Fibroblast of skin of left biceps (primary cell): ENCODE measurements around the gene DKK3.
A peak's percentile ranks its signal among the peaks of the same experiment; 100 is the strongest.

Source experiments
- DNase-seq, 2 experiments: peaks; one replicate each; pipeline ENCODE4 v3.0.0-alpha.2; 2013; ENCODE audit warnings: low read depth in 2 of 2

The DKK3 gene

DNA sequence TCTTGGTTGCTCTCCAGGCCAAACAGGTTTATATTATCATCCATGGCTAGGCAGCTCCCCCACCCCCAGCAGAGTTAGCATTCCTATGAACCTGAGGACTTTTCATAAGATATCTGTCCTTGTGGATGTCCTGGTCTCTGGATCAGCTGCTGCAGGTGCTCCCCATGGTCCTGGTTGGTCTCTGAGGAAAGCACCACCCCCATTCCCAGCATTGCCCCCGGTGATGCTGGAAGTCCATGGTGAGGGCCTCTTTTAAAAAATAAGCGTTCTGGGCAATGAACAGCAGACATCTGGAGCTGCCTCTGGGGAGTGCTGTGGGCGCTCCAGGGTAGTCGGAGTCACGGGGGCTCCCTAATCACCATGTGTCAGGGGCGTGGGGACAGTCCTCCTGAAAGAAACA is 26.6 kb downstream of the DKK3 start:
- DNase-seq, result no peak

DNA sequence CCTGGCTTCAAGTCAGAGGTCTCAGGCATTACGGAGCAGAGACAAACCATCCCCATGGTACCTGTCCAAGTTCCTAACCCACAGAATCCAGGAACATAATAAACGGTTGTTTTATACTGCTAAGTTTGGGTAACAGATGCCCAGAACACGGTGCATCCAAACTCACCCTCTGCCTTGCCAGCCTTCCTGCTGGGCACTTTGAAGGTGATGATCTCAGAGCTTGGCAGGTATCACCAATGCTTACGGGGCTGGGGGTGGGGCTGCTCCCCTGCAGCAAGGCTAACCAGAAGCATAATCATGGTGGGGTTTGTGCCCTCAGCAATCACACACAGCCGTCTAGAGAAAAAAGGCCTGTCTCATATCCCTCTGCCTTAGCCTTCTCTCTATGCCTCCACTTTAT is 27.1 kb downstream of the DKK3 start:
- DNase-seq, result no peak

DNA sequence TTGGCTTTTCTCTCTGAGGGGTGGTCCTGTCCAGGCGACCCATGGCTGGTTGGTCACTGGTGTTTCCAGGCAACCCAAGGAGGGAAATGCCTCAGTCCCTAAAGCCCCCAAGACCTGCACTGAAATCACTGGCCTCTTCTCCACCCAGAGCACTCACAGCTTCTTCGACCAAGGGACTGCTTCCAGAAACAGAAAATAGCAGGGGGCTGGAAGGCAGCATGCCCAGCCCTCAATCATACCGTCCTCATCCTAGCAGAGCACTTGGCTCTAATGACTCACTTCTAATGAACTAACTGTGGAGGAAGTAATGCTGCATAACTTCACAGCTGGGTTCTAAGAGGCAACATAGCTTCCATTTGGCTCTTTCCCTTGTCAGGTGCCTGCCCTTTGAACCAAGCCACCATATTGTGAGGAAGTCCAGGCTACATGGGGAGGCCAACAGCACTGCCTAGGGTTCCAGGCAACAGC is 27.6 kb downstream of the DKK3 start:
- no peak for DNase-seq

DNA sequence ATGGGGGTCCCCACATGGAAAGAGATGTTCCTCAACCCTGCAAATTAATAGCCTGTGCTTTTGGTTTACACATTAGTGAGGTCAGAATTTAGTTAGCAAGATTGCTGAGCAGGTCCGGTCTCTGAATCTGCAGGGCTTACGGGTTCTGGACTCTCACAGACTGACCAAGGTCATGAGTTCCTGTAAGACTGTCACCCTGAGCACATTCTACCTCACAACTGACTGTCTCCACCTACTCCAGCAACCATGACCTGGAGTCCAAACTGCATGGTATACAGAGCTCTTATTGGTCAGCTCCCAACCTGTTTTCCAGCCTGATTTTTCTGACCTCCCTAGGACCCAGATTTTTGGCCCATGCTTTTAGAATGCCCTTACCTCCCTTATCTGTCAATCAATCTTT is 28.2 kb downstream of the DKK3 start:
- no peak for DNase-seq

DNA sequence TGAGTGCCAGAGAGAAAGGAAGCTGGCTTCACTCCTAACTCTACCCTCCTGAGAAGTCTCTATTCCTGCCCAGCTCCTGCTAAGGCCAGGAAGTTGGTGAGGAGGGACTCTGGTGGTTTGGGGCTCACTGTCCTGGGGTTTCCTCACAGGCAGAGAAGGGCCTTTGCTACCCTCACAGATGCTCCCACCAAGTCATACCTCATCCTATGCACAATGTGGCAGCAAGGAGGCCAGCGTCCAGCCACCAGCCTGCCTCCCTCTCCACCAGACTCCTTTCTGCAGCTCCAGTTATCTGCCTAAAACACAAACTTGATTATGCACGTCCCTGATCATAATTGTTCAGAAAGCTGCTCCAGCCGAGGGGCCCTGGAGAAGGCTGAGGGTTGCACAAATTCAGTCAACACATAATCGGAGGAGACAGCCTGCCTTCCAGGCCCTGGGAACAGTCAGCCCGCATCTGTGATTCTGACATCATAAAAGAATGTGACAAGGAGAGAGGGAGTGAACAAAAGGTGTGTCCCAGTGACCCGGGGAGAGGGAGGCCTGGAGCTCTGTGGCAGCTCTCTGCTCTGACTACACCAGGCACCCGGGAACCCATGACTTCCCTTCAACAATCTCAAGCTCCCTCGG is 28.8 kb downstream of the DKK3 start:
- DNase-seq, result no peak

DNA sequence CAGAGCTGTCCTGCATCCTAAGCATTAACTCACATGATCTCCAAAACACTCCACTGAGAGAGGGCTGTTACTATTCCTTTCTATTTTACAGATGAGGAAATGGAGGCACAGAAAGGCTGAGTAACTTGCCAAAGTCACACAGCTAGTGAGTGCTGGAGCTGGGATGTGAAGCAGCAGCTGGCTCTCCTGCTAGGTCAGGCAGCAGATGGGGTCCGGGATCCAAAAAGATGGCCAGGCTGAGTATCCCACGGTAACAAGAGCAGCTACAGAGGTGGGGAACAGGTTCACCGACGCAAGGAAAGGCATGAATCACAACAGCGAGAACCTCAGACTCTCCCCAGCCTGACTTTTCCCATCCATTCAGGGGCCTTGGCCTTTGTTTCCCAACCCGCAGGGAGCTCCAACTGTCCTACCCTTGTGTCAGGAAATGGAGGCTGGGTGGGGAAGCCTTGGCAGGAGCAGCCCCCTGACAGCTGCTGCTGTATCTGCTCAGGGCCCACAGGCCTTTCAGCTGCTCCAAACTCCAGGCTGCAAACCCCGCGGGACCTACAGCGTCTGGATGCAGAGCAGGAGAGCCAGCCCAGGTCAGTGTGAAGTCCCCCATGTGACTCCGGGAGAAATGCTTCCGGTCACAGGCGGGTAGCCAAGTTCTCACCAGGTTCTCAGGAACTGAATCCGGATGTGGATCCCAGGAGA is 29.5 kb downstream of the DKK3 start:
- no peak for DNase-seq

DNA sequence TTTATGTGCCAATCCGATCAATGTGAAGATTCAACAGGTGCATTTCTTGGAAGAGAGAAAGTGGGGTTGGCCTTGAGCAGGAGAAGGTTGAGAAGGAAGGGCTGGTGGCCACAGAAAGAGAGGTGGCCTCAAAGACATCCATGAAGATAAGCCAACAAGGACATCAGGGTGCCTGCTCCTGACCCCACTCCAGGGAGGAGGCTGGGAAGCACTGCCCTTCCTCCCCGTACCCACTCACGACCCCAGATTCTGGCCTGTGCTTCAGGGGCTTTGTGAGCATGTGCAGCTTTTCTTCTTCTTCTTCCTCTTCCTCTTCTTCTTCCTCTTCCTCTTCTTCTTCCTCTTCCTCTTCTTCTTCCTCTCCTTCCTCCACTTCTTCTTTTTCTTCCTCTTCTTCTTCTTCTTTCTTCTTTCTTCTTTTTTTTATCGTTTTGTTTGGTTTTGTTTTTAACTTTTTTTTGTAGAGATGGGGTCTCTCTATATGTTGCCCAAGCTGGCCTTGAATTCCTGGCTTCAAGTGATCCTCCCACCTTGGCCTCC is 30.3 kb downstream of the DKK3 start:
- no peak for DNase-seq

DNA sequence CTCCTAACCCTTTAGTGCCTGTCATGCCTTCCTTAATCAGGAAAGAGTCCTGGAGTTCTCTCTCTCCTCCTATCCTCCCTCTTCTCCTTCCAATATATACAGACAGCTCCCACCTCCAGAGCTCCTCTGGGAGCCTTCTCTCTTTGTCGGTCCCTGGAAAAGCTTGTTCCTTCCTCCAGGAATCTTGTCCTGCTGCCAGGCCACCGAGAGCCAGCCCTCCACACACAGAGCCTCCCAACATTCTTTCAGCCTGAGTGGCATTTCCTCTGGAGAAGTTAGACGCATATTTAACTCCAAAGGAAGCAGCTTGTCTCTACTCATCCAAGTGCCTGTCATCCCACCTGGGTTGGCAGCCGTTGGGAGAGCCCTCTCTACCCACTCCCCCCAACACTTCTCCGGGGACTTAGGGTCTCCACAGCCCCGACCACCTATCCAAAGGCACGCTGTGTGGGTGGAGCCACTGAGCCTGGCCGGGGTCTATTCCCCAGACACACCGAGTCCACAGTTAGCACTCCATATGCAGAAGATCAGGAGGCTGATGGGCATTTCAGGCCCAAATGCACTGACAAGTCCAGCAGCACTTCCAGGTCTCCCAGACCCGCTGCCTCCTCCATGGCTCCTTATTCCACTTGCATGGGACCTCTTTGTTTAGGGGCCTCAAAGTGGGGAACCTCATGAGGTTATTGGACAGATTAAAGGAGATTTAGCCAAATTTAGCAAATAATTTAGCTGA is 31.1 kb downstream of the DKK3 start:
- peak; percentile 88 to 90 for DNase-seq

DNA sequence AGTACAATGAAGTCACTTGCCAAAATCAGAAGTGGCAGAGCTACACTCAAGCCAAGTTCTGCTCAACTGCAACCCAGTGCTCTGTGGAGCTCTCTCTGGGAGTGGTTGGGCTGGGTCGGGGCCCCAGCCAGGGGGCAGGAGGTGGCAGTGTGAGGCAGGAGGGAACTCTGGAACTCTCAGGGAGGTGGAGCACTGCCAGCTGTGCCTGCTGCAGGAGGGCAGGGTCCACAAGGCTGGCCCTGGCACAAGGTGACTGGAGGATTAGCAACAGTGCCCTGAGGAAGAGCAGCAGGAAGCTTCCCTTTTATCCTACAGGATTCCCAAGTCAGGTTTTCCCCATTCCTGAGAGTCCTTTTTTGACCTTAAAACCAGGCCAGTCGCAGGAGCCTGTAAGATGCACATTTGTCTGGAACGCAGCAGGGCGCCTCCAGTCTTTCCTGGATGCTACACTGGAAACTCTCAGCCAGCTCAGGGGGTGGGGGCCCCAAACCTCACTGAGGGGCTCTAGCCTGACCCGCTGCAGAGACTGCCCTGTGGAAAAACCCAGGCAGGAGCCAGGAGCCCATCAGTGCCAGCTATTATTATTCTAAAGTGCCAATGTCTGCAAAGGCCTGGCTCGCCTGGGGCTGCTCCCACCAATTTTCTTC is 31.8 kb downstream of the DKK3 start:
- no peak for DNase-seq

DNA sequence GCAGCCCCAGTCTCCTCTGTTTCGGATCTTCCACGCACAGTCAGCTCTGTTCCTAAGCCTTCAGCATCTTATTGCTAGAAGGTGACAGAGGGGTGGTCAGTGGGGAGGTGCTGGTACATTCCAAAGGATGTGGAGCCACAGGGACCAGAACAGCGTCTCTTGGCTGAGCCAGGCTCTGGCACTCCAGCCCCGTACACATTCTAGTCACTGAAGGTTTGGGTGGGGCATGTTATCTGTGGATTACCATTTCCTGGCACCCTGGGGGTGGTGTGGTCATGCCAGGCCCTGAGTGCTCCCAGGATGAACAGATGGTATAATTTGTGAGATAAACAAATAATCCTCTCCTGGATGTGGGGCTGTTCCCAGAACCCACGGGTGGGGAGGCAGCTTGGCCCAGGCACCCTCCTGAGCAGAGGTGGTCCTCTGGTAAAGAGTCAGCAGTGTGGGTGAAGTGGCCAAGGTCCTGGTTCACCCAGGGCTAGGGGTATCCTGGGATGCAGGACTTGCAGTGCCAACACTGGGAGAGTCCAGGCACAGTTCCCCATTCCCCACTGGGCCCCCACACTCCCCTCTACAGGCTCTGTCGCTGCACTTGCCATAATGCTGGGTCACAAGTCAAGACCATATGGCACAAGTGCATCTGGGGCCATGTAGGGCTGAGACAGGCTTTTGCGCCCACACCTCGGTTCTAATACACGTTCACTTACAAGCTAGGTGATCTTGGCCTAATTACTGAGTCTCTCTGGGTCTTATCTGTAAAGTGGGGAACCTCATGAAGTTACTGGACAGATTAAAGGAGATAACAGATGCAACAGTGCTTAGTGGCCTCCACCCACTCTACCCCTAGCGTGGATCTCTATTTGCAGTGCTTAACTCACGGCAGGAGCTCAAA is 33.0 kb downstream of the DKK3 start:
- DNase-seq, result no peak

DNA sequence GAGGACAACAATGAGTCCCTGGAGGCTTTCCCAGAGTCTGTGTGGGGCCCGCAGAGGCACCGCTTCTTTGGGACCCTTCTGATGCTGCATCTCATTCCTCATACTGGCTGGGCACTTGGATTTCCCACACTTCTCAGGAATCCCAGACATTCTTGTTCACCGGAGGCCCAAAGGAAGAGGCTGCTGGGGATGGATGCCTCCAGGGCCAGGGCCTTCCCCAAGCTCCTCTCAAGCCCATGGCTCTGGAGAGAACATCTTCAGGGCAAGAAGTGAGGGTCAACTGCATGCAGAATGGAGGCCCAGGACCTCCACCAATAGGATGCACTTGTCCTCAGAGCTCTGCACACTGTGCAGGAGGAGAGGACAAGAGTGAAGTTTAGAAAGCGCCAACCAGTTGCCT is 34.6 kb downstream of the DKK3 start:
- no peak for DNase-seq

DNA sequence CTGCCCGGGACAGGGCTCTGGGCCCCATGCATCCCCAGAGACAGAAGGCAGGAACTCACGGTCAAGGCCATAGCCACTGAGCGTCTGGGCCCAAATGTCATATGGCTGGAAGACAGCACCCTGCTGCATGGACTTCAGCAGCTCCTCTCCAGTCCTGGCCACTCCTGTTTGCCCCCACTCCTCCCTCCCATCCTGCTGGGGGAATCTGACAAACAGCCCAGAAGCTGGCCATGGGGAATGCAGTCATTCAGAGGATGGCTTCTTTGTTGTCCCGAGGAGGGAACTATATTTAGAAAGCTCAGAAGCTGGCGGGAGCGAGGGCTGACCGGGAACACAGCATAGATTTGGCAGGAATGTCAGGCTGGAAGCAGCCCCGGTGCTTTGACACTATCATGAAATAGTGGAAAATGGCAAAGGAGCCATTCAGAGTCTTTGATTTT is 35.0 kb downstream of the DKK3 start:
- no peak for DNase-seq

DNA sequence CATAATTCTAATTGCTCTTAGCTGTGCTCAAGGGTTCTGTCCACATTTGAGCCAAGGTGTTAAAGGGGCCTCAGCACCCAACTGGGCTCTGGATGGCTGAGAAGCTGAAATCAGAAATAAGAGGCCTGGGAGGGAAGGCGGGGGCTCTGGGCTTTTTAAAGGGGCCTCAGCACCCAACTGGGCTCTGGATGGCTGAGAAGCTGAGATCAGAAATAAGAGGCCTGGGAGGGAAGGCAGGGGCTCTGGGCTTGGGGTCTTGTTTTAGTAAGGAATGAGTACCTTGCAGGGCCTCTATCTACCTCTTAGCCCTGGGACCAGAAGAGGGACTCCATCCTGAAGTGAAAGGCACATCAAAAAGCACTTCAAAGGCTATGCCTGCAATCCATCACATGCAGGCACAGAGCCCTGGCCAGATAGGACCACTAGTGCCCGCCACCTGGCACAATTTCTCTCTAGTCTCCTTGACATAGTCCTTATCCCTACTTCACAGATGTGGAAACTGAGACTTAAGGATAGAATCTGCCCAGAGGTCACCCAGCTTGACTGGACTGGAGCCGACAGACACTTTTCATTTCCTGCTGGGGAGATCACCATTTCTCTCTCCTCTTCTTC is 35.6 kb downstream of the DKK3 start:
- no peak for DNase-seq

DNA sequence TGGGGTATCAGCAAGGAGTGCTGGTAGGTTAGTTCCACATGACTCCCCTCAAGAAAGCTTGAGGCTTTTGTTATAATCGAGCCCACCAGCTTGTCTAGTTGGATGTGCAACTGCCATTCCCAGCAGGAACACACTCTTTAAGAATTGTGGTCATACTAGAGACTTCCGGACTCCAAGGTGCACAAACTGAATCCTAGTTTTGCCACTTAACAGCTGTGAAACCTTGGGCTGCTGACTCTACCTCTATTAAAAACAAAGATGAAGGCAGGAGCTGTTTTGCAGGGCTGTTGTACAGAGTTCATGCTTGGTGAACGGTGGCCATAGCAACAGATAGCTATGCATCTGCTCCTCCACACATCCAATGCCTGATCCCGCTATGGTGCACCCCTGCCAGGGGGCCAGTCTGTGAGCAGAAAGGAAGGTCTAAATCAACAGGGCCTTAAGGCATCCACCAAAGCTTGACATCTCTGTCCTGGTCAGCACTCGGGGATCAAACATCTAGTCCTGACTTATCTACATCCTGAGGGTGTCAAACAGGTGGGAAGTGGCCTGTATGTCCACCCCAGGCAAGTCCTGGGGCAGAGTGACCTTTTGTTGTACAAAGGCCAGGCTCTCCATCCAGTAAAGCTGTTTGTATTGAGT is 36.4 kb downstream of the DKK3 start:
- no peak for DNase-seq

DNA sequence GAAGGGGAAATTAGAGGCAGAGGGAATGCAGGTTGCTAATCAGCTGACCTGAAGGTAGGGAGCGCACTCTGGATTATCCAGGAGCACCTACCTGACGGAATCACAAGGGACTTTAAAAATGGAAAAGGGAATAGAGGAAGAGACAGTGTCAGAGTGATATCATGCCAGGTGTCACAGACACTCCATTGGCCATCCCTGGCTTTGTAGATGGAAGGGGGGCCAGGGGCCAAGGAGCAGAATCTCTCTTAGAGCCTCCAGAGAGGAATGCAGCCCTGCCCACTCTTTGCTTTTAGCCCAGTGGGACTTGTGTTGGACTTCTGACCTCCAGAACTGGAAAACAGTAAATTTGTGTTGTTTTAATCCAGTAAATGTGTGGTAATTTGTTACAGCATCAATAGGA is 37.9 kb downstream of the DKK3 start:
- no peak for DNase-seq

DNA sequence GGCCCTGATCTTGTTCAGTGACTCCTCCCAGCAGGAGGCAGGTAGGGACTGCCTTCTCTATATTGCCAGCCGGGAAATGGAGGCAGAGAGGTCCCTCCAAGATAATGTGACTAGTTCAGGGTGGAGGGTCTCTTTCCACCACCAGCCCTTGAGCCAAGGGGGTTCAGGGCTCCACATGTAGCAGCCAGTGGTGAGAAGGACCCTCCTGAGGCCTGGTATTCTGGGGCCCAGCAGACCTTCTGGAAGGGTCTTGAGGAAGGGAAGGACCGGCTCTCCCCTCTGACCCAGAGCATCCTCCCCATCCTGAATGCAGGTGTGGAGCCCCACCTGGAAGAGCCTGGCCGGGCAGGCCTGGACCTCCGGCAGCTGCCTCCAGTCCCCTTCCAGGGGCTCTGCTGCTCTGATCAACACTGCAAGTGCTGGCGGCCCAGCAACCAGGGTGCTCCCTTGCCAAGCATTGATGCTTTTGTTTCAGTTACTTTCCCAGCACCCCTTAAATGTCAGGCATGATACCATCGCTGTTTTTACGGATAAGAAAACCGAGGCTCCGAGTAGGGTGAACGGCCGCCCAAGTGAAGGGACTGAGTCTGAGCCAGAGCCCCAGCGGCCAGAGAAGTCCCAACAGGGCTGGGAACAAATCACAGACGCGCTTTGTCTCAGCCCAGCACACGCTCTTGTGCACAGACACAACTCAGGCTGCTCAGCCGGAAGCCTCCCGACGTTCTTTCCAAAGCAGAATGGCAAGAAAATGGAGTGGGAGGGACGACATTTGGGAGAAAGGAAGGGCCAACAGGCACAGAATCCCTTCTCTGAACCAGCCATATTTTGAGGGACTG is 38.8 kb downstream of the DKK3 start:
- no peak for DNase-seq

DNA sequence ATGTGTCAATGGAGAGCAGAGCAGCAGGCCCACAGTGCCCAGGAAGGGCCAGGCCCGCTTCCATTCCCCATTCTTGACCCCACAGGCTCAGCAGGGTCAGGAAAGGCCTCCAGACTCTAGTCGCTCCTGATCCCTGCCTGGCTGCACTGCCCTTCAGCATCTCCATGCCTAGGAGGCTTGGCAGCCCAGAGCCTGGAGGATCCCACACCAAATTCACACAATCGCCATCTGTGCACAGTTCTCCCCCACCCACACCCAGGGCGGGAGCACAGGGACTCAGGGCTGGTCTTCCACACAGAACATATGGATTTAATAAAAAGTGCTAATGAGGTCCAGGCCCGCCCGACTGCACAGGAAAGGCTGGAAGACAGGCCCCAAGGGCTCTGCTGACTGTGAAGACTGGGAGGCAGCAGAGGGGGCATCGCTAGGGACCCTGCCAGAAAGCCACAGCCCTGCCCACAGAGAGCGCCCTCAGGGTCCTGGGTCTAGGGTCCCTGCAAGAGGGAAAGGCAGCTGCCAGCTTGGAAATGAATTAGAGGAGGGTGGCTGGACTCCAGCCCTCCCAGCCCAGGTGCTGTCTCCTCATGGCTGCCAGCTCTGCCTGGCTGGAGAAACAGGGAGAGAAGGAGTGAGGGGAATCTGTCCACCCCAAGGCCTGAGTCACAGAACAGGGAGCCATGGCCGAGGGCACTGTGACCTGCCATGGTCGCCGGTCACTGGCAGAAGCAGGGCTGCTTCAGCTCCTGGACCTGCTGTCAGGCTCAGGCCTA is 39.7 kb downstream of the DKK3 start:
- DNase-seq, result peak; percentile 80 to 82

DNA sequence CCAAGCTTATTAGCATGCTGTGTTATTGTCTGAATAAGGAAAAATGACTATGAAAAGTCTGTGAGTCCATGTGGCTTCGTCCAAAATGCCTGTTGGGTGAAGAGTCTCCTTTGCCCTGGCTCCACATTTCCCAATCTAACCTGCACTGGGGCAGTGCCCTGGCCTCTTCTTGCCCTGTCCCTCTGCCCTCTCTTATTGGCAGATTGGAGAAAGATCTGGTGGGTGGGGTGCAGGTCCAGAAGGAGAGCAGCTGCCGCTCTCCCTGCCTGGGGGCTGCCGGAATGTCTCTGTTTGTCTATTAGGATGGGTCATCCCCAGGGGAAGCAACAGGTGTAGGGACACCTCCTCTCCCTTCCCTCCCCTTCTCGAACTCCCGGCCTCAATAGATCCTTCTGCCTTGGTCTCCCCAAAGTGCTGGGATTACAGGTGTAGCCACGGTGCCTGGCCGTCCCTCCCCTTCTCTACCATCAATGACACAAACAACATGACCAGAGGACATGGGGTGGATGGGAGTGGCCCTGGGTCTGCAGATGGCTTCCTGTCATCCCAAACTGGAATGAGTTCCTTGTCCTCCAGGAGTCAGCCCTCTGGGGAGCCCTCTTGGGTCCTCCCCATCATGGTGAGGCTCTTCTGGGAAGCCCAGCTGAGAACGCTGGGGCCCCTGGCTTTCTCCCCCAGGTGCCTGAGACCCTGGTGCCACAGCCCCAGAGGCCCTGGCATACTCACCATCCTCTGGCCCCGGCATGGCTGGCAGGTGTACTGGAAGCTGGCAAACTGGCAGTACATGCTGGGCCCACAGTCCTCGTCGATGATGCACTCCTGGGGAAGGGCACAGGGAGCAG is 40.5 kb downstream of the DKK3 start:
- DNase-seq, result no peak
